Measurements from ENCODE around the gene NOS1AP.
"Not testable (repeated sequence)": the region's sequence is repeated elsewhere in the genome, so short reads cannot be mapped to it uniquely, and the experiment has no call there.

Gene NOS1AP

DNA sequence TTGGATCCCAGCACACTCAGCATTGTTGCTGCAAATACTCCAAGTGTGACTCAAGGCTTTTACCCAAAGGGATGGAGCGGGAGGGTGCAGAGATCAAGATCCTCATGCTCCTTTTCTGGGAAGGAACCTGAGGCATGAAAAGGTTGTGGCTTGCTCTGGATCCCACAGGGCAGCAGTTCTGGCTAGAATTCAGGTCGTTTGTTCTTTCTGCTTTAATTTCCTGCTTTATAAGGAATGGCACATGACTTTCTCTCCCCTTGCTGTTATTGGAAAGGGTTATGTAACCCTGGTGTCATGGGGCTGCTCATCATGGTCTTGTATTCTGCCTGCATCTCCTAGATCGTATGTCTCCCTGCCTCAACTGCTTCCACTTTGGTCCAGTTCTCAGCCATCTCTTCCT lies 101.6 kb downstream of the NOS1AP start:
- no peak for DNase-seq

DNA sequence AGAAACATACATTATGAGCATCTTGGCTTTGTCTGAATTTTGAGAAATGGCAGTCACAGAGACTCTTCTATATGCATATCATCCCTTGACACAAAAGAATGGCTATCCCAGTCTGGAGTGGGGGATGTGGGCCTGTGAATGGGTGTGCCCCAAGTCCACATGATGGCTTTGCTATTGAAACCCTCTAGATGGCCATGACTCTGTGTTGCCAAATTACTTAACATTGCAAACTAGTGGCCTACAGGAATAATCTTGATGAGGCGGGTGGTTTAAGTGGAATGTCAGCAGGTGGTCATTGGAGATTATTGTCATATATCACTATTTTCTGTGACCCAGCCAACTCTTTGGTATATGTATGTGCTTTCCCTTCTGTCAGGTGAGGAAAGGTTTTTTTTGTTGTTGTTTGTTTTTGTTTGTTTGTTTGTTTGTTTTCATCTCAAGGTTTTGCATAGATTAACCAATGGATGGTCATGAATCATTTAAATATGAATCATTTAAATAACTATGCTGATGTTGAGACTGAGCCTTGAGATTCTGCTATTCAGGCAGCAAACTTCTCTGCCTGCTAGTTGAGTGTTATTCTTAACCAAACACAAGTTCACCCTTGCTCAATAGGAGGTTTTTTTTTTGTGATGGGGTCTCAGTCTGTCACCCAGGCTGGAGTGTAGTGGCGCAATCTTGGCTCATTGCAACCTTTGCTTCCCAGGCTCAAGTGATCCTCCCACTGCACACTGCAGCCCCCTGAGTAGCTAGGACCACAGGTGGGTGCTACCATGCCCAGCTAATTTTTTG lies 103.0 kb downstream of the NOS1AP start:
- no peak for DNase-seq

DNA sequence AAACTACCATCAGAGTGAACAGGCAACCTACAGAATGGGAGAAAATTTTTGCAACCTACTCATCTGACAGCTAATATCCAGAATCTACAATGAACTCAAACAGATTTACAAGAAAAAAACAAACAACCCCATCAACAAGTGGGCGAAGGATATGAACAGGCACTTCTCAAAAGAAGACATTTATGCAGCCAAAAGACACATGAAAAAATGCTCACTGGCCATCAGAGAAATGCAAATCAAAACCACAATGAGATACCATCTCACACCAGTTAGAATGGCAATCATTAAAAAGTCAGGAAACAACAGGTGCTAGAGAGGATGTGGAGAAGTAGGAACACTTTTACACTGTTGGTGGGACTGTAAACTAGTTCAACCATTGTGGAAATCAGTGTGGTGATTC lies 104.1 kb downstream of the NOS1AP start:
- DNase-seq: not testable (repeated sequence)

DNA sequence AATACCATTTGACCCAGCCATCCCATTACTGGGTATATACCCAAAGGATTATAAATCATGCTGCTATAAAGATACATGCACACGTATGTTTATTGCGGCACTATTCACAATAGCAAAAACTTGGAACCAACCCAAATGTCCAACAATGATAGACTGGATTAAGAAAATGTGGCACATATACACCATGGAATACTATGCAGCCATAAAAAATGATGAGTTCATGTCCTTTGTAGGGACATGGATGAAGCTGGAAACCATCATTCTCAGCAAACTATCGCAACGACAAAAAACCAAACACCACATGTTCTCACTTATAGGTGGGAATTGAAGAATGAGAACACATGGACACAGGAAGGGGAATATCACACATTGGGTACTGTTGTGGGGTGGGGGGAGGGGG lies 104.5 kb downstream of the NOS1AP start:
- DNase-seq: not testable (repeated sequence)

- no peak for DNase-seq
These were observed 106.0 kb downstream of the NOS1AP start for GRCh38 chr1:162175379-162176081.

DNA sequence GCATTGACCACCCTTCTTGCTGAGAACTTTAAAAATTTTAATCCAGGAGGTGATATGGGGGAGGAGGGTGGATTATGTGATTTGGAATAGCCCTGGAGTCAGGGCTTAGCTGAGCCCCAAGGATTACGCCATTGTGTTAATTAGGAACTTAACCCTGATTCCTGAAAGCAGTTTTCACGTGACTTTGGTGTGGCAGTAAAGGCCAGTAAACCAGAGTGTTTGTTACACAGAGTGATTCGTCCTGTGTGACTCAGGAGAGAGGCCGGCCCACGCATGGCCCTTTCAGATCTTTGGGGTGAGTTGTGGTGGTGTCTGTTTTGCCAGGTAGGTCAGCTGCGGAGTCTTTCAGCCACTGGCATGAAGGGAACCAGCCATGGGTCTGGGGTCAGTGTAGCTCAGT lies 107.6 kb downstream of the NOS1AP start:
- DNase-seq: no peak

DNA sequence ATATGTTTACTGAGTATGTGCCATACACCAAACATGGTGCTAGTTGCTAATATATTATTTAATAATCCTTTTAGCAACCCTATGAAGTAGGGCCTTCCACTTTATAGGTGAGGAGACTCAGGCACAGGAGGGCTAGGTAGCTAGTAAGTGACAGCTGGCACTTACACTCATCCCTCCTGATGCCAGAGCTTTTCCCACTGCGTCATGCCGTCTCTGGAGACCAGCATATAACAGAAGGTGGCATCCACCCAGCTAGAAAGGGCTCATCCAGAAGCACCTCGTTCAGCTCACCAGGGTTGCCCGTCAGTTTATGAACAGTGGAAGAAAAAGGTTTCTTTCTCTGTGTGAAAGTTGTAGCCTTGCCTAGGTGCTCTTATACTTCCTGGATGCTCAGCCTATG lies 108.9 kb downstream of the NOS1AP start:
- DNase-seq: no peak

DNA sequence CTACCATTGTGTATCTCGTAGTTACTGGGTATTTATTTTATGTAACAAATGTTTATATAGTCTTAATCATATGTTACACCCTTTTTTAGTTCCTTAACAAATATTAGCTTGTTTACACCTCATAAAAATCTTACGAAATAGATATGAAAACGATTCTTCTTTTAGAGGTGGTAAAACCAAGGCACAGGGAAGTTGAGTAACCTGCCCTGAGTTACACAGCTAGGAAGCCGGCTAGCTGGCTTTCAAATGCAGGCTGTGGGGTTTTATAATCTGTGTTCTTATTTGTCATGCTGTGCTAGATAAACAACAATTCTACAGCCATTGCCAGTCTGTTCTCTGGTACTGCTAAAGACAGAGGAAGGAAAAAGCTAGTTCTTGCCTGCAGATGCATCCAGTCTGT lies 109.6 kb downstream of the NOS1AP start:
- no peak for DNase-seq

DNA sequence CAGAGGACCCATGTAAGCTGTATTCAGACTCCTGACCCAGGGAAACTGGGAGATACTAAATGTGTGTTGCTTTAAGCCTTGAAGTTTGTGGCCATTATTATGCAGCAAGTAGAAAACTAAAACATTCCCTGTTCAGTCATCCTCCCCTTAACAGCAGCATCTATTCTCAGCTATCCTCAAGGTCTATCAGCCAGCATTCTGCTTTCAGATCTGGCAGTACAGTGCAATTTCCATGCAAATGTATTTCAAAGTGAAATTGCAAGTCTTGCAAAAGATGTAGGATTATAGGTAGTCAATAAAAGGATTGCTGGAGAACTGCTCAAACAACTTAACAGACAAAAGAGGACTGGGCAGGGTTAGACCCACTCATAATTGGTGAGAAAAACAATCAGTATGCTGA lies 111.3 kb downstream of the NOS1AP start:
- no peak for DNase-seq

GRCh38 chr1:162182090-162182489 lies 112.6 kb downstream of the NOS1AP start:
- DNase-seq: no peak

DNA sequence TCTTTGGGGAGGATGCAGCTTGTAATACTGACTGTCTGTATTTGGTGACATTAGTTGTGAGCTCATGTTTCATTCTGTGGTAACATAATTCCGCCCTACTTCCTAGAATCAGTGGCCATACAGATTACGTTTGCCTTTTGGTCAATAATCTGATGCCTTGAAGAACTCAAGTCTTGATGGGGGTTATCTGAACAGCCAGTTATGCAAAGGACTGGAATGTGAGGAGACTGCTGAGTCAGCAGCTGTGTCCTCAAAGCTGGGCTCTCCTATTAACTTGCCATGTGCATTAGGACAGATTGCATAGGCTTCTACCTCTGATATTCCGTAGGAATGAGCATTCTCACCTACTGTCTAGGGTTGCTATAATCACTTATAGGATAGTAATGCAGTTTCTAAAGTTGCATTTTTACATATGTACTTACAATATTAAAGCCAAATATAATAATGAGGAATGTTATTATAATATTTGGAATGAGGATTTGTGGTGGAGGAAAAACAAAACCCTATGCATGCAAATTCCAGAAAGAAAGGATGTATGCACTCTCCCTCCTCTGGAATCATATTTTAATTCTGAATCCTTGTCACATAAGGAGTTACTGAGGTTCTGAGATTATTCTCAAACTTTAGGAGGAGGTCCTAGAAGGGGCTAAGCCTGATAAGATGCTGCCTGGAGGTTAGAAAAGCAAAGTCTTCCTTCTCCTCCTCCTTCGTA lies 116.0 kb downstream of the NOS1AP start:
- no peak for DNase-seq

DNA sequence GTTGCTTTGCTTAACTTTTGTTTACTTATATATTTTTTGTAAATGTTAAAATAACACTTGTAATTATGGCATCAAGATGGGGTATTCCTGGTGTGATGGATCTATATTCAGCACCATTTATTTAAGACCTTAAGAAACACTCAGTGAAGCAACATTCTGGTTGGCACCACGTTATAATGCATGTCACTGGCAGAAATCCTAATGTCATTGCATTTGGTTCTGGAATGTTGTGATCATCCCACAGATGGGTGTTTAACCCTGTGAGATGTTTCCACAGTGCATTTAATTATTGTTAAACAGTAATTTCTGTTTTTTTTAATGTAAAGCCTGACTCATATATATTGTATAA lies 116.5 kb downstream of the NOS1AP start:
- no peak for DNase-seq

DNA sequence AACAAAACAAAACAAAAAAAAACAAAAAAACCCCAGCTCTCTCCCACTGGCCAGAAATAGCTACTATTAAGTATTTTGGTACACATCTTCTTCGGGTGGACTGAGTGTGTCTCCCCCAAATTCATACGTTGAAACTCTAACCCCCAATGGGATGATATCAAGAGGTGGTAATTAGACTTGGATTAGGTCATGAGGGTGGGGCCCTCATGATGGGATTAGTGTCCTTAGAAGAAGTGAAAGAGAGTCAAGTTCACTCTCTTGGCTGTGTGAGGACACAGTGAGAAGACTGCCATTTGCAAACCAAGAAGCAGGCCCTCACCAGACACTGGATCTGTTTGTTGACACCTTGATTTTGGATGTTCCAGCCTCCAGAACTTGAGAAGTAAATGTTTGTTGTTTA lies 116.9 kb downstream of the NOS1AP start:
- no peak for DNase-seq

- no peak for DNase-seq
These were observed 118.3 kb downstream of the NOS1AP start for GRCh38 chr1:162187687-162188276.

DNA sequence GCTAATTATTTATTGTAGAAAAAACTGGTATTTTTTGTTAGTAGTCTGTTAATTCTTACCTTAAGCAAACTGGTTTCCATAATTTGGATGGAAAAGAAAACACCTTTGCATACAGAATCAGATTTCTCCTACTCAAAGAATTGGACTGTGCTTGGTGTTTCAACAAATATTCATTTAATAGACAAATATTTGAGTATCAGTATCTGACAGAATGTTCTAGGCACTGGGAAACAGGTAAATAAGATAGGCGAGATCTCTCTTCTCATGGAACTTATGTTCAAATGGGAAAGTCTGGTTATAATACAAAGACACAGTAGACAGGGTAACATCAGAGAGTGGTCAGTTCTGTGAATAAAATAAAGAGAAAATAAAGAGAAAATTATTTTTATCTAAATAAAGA lies 119.9 kb downstream of the NOS1AP start:
- no peak for DNase-seq

GRCh38 chr1:162191396-162192305 lies 122.2 kb downstream of the NOS1AP start:
- DNase-seq: no peak

DNA sequence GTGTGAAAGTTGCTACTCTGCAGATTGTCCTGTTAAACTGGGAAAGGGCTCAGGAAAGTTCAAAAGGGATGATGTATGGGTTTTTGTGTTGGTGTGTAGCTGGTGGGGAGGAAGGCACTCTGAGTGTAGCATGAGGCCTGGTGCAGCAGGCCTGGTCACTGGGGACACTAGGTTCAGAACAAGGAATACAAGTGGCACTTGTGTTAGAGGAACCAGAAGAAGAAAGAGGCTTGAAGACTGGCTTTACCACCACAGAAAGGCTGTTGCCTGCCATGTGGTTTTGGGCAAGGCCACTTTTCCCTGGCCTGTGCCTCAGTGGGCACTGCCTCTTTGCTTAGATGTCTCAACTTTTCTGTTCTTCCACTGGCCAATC lies 122.8 kb downstream of the NOS1AP start:
- no peak for DNase-seq

GRCh38 chr1:162192763-162193162 lies 123.3 kb downstream of the NOS1AP start:
- DNase-seq: no peak

GRCh38 chr1:162193221-162193620 lies 123.7 kb downstream of the NOS1AP start:
- no peak for DNase-seq

DNA sequence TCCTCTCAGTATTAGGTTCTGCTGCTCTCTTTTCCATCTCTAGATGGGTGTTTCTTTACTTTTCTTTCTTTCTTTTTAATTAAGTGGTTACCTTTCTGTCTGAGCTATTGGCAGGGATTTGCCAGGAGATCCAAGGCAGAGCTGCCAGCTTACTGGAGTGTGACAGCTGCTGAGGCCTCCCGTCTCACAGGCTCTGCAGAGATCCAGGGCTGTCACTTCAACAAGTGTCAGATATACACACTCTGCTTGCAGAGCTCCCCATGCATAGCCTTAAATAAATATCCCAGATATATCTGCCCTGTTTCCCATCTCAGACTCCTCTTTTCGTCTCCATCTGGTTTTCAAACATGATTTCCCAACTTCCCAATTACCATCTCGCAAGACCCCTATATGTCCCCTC lies 124.3 kb downstream of the NOS1AP start:
- DNase-seq: no peak

DNA sequence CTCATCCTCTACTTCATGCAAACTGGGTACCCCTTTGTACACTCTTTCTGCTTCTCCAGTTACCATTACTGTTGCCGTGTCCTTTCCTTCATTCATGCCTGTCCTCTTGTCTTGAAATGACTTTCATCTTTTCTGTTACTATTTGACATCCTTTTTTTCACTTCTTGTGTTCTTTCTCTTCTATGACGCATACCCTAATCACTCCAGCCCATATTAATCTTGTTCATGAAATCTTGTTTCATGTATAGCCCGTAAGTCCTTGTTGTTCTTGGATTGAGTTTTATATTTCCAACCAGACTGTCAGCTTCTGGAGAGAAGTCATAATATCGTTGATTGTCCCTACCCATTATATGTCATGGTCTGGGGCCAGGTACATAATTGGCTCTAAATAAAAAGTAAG lies 126.1 kb downstream of the NOS1AP start:
- no peak for DNase-seq

DNA sequence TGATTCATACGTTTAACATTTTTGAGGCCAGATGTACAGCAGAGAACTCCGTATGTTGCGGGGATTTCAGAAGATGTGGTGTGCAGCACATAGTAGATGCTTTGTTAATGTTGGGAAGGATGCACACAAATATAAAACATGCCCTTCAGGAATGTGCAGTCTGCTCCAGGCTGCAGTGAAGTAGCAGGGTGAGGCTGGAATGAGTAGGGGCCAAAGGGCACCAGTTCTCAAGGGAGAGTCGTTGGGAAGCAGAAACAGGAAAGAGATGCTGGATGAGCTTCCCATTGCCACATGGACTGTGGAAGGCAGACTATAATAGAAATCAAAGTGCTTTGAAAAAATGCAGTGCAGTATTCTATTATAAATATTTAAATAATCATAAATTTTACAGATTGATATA lies 126.9 kb downstream of the NOS1AP start:
- no peak for DNase-seq

All from left hindlimb (tissue), 1 donor.